ENCODE results near the gene ZNF175.
A peak's percentile ranks its signal among the peaks of the same experiment; 100 is the strongest.
"Not testable (repeated sequence)": the region's sequence is repeated elsewhere in the genome, so short reads cannot be mapped to it uniquely, and the experiment has no call there.

The ZNF175 gene

GRCh38 chr19:51592521-51592920 lies 21.4 kb downstream of the ZNF175 start:
- no peak for DNase-seq (ENCODE audit: low spot score)

- no peak for DNase-seq (ENCODE audit: low spot score)
Measured at GRCh38 chr19:51593138-51593890, 22.2 kb downstream of the ZNF175 start.

DNA sequence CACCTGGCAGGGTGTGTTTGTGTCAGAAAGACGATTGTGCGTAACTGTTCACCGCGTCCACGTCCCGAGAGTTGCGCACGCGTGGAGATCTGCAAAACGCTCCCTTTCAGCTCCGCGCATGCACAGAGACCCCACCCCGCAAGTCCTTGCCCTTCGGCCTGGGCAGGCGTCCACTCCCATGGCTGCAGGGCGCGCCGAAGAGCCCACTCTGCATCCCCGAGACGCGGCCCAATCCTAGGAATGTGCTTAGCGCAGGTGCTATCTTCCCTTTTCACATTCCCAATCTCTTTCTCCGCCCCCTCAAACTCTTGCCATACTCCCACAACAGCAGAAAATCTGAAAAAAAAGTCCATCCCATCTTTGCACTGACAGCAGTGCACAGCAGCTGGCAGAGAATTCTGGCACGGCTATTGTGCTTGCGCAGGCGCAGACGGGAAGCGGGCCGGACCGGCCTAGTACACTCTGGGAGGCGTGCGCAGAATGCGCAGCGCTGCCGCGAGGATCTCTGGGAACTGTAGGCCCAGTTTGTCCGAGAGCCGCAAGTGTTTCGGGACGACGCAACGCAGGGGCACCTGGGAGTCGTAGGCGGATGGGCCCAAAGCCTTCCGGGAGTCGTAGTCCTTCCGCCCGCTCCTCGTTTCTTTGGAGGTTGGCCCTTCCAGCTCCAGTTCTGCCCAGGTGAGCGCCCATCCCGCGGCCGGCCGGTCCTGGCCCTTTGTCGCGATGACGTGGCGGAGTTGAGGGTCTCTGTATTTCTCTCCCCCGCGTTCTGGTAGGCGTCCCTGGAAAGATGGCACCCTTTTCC lies 23.1 kb downstream of the ZNF175 start:
- DNase-seq (ENCODE audit: low spot score) = peak; percentile 100

DNA sequence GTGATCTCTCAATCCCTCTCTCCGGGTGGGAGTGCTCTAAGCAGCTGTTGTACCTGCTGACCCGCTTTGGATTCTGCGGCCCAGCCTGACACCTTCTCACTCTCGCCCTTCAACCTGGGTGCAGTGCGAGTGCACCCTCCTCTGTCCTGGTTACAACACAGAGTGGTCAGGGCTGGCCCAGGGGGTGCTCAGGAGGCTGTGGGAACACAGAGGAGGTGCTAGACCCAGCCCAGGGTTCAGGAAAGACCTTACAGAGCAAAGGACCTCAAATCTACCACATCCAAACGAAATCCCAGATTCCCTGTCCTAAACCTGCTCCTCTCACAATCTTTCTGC lies 23.7 kb downstream of the ZNF175 start:
- no peak for DNase-seq (ENCODE audit: low spot score)

- DNase-seq (ENCODE audit: low spot score) = no peak
Measured at GRCh38 chr19:51595190-51596175, 24.4 kb downstream of the ZNF175 start.

- no peak for DNase-seq (ENCODE audit: low spot score)
Measured at GRCh38 chr19:51598159-51598915, 27.3 kb downstream of the ZNF175 start.

- DNase-seq (ENCODE audit: low spot score) = no peak
Measured at GRCh38 chr19:51599084-51599483, 28.0 kb downstream of the ZNF175 start.

- no peak for DNase-seq (ENCODE audit: low spot score)
Measured at GRCh38 chr19:51600940-51601580, 30.0 kb downstream of the ZNF175 start.

GRCh38 chr19:51602189-51602854 lies 31.2 kb downstream of the ZNF175 start:
- DNase-seq (ENCODE audit: low spot score) = no peak

DNA sequence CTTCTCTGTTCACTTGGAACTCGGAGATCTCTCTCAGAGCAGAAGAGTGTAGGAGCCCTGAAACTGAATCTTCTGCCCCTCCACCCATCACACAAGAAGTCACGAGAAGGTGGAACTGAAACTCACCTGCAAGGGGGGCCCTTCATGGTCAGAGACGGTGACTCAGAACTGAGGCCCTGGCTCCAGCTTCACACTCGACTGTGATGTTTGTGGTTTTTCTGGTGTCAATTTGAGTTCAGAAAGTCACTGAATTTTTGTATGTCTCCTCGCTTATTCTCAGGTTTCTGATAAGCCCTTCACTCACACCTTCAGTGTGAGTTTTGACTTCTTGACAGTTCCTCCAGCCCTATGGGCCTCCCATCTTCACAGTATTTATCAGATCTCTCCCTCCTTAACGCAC lies 36.0 kb downstream of the ZNF175 start:
- no peak for DNase-seq (ENCODE audit: low spot score)

GRCh38 chr19:51607920-51608562 lies 37.0 kb downstream of the ZNF175 start:
- peak; percentile 82 for DNase-seq (ENCODE audit: low spot score)

GRCh38 chr19:51610576-51610975 lies 39.5 kb downstream of the ZNF175 start:
- DNase-seq (ENCODE audit: low spot score) = no peak

DNA sequence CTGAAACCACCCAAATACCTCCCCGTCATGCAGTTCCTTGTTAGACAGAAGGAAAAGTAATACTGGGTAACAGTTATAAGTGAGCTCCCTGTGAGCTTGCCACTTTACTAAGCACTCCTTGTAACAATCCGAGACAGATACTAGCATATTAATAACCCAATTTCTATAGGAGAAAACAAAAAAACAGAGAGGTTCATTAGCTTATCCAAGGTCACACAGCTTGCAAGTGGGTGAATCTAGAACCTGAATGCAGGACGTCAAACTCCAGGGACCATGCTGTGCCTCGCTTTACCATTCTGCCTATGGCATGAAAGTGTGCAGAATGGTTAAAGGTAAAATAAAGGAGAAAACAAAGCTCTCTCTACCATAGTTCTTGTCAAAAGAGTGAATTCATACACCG lies 43.7 kb downstream of the ZNF175 start:
- DNase-seq (ENCODE audit: low spot score) = no peak

- DNase-seq (ENCODE audit: low spot score) = no peak
Measured at GRCh38 chr19:51615991-51616390, 44.9 kb downstream of the ZNF175 start.

DNA sequence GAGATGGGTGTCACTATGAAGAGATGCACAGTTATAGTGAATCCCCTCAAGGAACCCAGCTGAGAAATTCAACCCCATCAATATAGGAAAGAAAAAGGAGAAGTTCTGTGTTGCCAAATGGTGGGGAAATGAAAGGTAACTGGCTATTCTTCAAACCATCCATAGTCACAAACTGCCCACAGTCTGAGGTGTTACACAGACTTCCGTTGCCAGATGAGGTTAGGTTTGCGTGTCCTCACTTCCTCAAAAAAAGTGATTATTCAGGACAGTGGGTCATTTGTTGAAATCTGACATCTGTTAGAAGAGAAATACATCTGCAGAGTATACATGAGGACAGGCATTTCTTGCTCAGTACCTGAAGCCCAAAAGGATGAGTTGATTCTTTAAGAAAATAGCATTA lies 50.1 kb downstream of the ZNF175 start:
- DNase-seq (ENCODE audit: low spot score) = no peak

DNA sequence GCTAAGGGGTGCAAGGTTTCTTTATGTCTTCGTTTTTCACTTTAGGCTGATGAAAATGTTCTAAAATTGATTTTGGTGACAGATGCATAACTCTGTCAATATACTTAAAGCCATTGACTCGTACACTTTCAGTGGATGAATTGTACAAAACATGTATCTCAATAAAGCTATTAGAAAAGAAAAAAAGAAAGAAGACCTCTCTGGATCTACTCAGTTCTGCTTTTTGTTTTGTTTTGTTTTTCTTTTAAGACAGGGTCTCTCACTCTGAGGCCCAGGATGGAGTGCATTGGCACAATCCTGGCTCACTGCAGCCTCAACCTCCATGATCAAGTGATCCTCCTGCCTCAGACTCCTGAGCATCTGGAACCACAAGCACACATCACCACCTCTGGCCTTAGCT lies 55.6 kb downstream of the ZNF175 start:
- no peak for DNase-seq (ENCODE audit: low spot score)

- no peak for DNase-seq (ENCODE audit: low spot score)
Measured at GRCh38 chr19:51627491-51628138, 56.5 kb downstream of the ZNF175 start.

GRCh38 chr19:51628153-51628939 lies 57.3 kb downstream of the ZNF175 start:
- DNase-seq (ENCODE audit: low spot score) = no peak

DNA sequence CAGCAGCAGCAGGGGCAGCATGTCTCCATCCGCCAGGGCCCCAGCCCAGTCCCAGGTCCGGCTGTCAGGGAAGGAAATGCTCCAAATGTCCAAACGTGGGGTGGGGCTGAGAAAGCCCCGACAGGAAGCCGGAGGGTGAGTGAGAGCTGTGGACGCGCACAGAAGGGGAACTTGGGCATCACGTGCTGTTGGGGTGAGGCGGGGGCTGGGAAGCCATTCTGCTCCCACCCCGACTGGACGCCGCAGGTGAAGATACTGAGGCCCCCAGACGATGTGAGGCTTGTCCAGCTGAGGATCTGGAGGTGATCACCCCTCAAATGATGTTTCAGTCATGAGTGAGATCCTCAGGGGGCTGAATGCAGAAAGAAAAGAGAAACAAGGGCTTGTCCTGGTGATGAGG lies 59.2 kb downstream of the ZNF175 start, which contains the start of gene SIGLEC5:
Gene SIGLEC5, minus strand, starts transcription at position 87 of the 400 bp plus-strand sequence. Its CDS starts 66 bp downstream, at position 21.
- not testable (repeated sequence) for DNase-seq (ENCODE audit: low spot score)
